A673 (cell line): ENCODE measurements around the gene PCYT1B. TPM values are rescaled to one million over a fixed set of nuclear protein-coding genes. Genes with fewer than 3 reads are reported as not detected.

Experiments used
- BruUV-seq: library from RNA; stranded (reverse); fragments of 400-500 nt; replicated peaks from 2 replicates; lab custom pipeline; 2021; lab: Mats Ljungman, UMichigan
- CTCF ChIA-PET: fragments of 300-600 bp; sonication (Branson Sonifier 250); formaldehyde crosslinking; loops from one replicate; lab custom pipeline; 2022; ENCODE audit warnings: antibody characterized with exemption; lab: Charles Lee
- POLR2A ChIA-PET: fragments of 300-600 bp; sonication (Branson Sonifier 250); formaldehyde crosslinking; loops from one replicate; lab custom pipeline; 2022; ENCODE audit warnings: antibody characterized with exemption; ENCODE audit not compliant: low non-redundant PET; lab: Charles Lee
- DNase-seq: peaks from one replicate; pipeline ENCODE4 v3.0.0-alpha.2; 2015; ENCODE audit warnings: low spot score
- H3K27ac ChIP-seq: fragments of 200-600 bp; sonication (generic); 2 replicates; pipeline ENCODE4 v1.5.1; 2016; ENCODE audit warnings: mixed run types, low read depth, mild to moderate bottlenecking, mixed read lengths, antibody characterized with exemption, low read length; ENCODE audit not compliant: poor library complexity, severe bottlenecking
- H3K27me3 ChIP-seq: fragments of 200-600 bp; sonication (generic); replicated peaks from 2 replicates; pipeline ENCODE4 v1.6.1; 2017; ENCODE audit warnings: mixed run types, low read depth, mild to moderate bottlenecking, mixed read lengths, antibody characterized with exemption, low read length; ENCODE audit not compliant: insufficient read depth, poor library complexity
- H3K36me3 ChIP-seq: fragments of 200-600 bp; sonication (generic); 2 replicates; pipeline ENCODE4 v1.6.1; 2016; ENCODE audit warnings: mixed run types, mild to moderate bottlenecking, mixed read lengths, antibody characterized with exemption, low read length; ENCODE audit not compliant: insufficient read depth, poor library complexity, severe bottlenecking
- H3K4me1 ChIP-seq: fragments of 200-600 bp; sonication (generic); 2 replicates; pipeline ENCODE4 v1.6.1; 2017; ENCODE audit warnings: mixed run types, mild to moderate bottlenecking, mixed read lengths, antibody characterized with exemption, low read length; ENCODE audit not compliant: insufficient read depth, poor library complexity, severe bottlenecking
- H3K4me3 ChIP-seq: fragments of 200-600 bp; sonication (generic); 2 replicates; pipeline ENCODE4 v1.5.1; 2016; ENCODE audit warnings: low read depth, mixed run types, mild to moderate bottlenecking, mixed read lengths, low read length; ENCODE audit not compliant: poor library complexity, severe bottlenecking
- H3K9me3 ChIP-seq: fragments of 200-600 bp; sonication (generic); 2 replicates; pipeline ENCODE4 v1.6.1; 2016; ENCODE audit warnings: mixed run types, low read depth, mild to moderate bottlenecking, mixed read lengths, antibody characterized with exemption, low read length; ENCODE audit not compliant: poor library complexity, severe bottlenecking
- EZH2 ChIP-seq: fragments of 200-600 bp; sonication (generic); IDR thresholded peaks from 2 replicates; pipeline ENCODE4 v1.6.1; 2017; ENCODE audit warnings: borderline replicate concordance, low read depth, mild to moderate bottlenecking, mixed read lengths, antibody characterized with exemption, low read length; ENCODE audit not compliant: poor library complexity, severe bottlenecking
- intact Hi-C: fragments of 100-400 bp; cut with micrococcal nuclease; formaldehyde crosslinking; loops from one replicate; pipeline ENCODE4 v1.10.0; 2022; ENCODE audit not compliant: unreplicated experiment
- total RNA-seq: library from RNA; stranded (reverse); gene quantifications from 2 replicates; pipeline ENCODE4 v1.2.3, GENCODE V29; 2021
- TF ChIP-seq, protein P1 (sequence below): fragments of 300-800, 200-600 bp; sonication (generic); conservative IDR thresholded peaks from 2 replicates; pipeline ENCODE4 v1.5.1; 2017; ENCODE audit warnings: low read depth, mild to moderate bottlenecking, antibody characterized with exemption, low read length, moderate library complexity, mixed read lengths

Gene PCYT1B
- total RNA-seq, 1 experiment from 2014 or later, result 3.6 TPM

DNA sequence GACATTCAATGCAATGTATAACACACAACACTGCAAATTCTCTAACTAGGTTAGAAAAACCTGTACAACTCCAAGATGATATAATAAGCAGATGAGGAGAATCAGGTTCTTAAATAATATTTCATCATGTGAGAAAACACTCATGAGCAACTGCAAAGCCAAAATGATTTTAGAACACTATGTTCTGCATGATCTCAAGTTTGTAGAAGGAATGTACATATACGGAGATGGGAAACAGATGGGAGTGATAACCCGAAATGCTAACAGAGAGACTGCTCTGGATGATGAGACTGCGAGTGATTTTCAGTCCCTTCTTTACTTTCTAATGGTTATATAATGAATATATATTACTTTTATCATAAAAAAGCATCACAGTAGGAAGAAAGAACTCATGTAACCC, 80.9 kb downstream of the PCYT1B start:
- no peak overlapping the region for H3K27ac ChIP-seq
- BruUV-seq, result no TSS peak
- ChIA-PET CTCF (no interaction called here), POLR2A (no interaction called here)
- intact Hi-C loops, result no loop called here
- no peak overlapping the region for H3K4me3 ChIP-seq
- H3K27me3 ChIP-seq, result peaks cover 11% of the 10 kb centered on the region
- no peaks in the 10 kb centered on the region for H3K9me3 ChIP-seq
- TF ChIP-seq EZH2, result no peak
- TF ChIP-seq, protein P1, sequence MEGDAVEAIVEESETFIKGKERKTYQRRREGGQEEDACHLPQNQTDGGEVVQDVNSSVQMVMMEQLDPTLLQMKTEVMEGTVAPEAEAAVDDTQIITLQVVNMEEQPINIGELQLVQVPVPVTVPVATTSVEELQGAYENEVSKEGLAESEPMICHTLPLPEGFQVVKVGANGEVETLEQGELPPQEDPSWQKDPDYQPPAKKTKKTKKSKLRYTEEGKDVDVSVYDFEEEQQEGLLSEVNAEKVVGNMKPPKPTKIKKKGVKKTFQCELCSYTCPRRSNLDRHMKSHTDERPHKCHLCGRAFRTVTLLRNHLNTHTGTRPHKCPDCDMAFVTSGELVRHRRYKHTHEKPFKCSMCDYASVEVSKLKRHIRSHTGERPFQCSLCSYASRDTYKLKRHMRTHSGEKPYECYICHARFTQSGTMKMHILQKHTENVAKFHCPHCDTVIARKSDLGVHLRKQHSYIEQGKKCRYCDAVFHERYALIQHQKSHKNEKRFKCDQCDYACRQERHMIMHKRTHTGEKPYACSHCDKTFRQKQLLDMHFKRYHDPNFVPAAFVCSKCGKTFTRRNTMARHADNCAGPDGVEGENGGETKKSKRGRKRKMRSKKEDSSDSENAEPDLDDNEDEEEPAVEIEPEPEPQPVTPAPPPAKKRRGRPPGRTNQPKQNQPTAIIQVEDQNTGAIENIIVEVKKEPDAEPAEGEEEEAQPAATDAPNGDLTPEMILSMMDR, result no peak
- no peaks in the 10 kb centered on the region for H3K36me3 ChIP-seq
- no peak for DNase-seq
- H3K4me1 ChIP-seq, result no peaks in the 10 kb centered on the region

- Histone ChIP-seq H3K27ac (no peak overlapping the region), H3K4me1 (no peaks in the 10 kb centered on the region), H3K9me3 (no peaks in the 10 kb centered on the region), H3K36me3 (no peaks in the 10 kb centered on the region), H3K4me3 (no peak overlapping the region), H3K27me3 (peaks cover 11% of the 10 kb centered on the region)
- BruUV-seq, result no TSS peak
- CTCF ChIA-PET, result no interaction called here
- intact Hi-C loops, result loop anchor here (5.0 kb wide), 1 partner anchor 166 kb away; no protein-coding TSS in a partner anchor
- TF ChIP-seq EZH2, result no peak
- TF ChIP-seq, protein P1, result no peak
- POLR2A ChIA-PET, result no interaction called here
- peak; percentile 10 for DNase-seq
These were observed 83.7 kb downstream of the PCYT1B start for GRCh38 chrX:24563291-24564010.

GRCh38 chrX:24561121-24561520, 86.0 kb downstream of the PCYT1B start:
- POLR2A ChIA-PET, result no interaction called here
- TF ChIP-seq, protein P1, result peak; percentile 49
- TF ChIP-seq EZH2, result no peak
- Histone ChIP-seq H3K36me3 (no peaks in the 10 kb centered on the region), H3K27ac (no peak overlapping the region), H3K27me3 (no peaks in the 10 kb centered on the region), H3K4me1 (no peaks in the 10 kb centered on the region), H3K4me3 (no peak overlapping the region), H3K9me3 (no peaks in the 10 kb centered on the region)
- BruUV-seq, result no TSS peak
- intact Hi-C loops, result loop anchor here (5.0 kb wide), 1 partner anchor 164 kb away; no protein-coding TSS in a partner anchor
- peak; percentile 44 for DNase-seq
- CTCF ChIA-PET, result no interaction called here
